UCSD-AML1 (cell line): ENCODE measurements around the gene HIC1.

ENCODE experiments used
- DNase-seq: peaks from one replicate; lab custom pipeline; 2025; ENCODE audit not compliant: unreplicated experiment; lab: John Stamatoyannopoulos, UW

Gene HIC1

GRCh38 chr17:2071455-2072281, 16.8 kb downstream of the HIC1 start:
- peak; percentile 47 for DNase-seq

DNA sequence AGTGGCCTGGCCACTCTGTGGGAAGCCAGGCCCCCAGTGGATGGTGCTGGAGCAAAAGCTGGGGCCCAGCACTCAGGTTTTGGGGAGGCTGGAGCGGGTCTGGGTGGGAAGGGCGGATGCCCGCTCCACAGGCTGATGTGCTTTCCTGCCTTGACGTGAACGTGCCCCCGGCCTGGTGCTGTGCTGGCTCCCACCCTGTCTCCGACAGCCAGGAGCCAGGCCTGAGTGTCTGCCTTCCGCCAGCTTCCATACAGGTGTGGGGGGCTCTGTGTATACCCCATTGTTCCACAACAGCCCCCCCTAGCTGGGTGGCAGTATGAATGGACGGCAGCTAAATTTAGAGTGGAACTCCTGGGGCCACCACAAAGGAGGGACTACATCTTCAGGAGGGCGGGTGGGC, 20.0 kb downstream of the HIC1 start:
- no peak for DNase-seq

- DNase-seq = no peak
Measured at GRCh38 chr17:2075336-2076086, 20.6 kb downstream of the HIC1 start.

GRCh38 chr17:2076087-2076984, 21.4 kb downstream of the HIC1 start:
- DNase-seq = no peak

- DNase-seq = no peak
Measured at GRCh38 chr17:2077040-2077439, 22.1 kb downstream of the HIC1 start.

- no peak for DNase-seq
Measured at GRCh38 chr17:2081564-2081963, 26.7 kb downstream of the HIC1 start.

DNA sequence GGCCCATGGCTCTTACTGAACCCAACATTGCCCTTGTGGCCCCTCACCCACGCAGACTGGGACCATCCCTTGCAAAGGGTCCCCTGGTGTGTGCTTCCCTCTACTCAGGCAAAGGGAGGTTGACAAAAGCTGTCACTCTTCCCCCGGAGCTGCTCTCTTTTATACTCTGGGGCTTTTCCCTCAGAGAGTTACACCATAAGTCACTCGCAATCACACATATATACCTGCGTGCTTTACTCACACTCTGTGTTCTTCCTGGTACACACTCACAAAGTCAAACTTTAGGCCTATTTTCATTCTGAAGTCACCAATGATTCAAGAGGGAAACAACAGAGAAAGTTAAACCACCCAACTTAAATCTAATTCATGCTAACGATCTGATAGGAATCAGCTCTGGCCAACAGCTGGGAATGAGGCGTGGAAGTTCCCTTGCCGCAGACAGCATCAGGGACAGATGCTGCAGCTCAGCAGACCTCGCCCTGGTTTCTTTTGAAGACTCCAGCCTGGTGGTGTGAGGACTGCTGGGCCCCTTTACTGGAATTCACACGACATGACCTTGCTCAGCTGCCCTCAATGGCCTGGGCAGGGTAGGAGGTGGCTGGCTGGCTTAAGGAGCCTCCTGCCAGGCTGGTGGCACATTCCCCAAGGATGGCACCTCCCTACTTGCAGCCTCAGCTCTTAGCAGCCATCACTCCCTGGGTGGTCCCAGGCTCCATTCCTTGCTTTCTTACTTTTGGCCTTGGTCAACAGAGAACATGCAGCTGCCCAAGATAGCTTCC, 27.3 kb downstream of the HIC1 start:
- DNase-seq = no peak

- DNase-seq = peak; percentile 50
Measured at GRCh38 chr17:2083613-2084035, 28.7 kb downstream of the HIC1 start.

DNA sequence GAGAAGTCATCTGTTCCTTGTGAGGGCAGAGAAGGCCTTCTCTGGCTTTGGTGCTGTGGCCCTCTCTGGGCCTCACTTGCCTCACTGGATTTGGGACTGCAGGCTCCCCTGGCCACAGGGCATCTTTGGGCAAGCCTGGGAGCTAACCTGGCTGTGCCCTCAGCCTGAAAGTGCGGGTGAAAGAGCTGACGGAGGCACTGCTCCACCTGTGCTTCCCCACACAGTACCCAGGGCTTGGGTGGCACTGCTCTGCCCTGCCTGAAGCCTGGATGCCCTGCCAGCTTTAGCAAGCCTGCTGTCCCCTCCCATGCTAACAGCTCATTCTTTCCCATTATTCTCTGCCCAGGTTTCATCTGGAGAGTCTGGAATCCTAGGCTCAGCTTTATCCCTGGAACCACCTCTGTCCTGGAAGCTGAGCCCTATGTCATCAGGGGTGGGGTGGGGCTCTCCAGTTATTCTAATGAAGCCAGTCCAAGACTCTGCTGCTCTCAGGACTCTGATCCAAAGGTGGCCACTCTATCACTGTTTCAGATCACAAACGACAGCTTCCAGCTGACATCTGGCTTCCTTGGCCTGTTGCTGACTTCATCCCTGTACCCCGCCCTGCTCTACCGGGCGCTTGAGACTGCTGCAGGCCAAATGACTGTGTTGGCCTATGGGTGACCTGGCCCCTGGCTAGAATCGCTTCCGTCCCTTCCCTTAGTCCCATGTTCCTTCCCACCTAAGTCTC, 29.3 kb downstream of the HIC1 start:
- no peak for DNase-seq

GRCh38 chr17:2084766-2085647, 30.1 kb downstream of the HIC1 start:
- DNase-seq = no peak

DNA sequence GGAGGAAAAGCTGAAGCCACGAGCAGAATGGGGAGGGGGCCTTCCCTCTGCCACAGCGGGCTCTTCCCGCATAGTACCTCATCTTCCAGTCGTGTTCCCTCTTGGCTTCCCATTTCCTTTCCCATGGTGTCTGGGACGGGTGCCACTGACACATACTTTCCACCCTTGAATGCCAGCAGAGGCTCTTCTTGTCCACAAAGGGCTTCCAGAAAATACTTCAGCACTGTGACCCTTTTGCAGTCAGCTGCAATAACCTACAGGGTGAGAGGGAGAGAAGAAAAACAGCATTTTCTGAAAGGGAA, 30.7 kb downstream of the HIC1 start:
- no peak for DNase-seq

GRCh38 chr17:2086306-2086705, 31.4 kb downstream of the HIC1 start:
- no peak for DNase-seq

DNA sequence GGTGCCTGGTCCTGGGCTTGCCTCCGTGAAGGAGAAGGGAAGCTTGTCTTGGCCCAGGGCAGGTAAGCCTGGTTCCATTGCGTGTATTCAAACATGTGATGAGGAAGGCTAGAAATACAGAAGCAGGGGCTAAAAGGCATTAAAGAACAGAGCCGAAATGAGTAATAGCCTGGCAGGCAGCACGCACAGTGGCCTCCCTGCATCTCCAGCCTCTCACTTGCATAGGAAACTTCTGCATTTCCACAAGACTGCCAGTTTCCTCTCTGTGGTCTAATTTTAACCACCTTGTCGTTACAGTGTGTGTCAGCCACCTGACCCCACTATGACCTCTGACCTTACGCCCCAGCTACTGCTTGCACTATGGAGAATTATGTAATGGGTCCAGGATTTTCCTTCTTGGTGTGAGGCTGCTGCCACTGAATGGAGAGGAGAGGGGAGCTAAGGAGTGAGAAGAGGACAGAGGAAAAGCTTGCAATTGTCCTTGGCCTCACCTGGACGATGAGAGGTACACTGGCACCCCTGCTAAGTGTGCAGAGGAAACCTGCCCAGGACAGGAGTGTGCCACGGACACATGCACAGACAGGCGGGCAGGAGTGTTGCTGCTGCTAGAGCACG, 32.8 kb downstream of the HIC1 start:
- peak; percentile 74 for DNase-seq

- no peak for DNase-seq
Measured at GRCh38 chr17:2089021-2089422, 34.1 kb downstream of the HIC1 start.

- no peak for DNase-seq
Measured at GRCh38 chr17:2090210-2090641, 35.3 kb downstream of the HIC1 start.

DNA sequence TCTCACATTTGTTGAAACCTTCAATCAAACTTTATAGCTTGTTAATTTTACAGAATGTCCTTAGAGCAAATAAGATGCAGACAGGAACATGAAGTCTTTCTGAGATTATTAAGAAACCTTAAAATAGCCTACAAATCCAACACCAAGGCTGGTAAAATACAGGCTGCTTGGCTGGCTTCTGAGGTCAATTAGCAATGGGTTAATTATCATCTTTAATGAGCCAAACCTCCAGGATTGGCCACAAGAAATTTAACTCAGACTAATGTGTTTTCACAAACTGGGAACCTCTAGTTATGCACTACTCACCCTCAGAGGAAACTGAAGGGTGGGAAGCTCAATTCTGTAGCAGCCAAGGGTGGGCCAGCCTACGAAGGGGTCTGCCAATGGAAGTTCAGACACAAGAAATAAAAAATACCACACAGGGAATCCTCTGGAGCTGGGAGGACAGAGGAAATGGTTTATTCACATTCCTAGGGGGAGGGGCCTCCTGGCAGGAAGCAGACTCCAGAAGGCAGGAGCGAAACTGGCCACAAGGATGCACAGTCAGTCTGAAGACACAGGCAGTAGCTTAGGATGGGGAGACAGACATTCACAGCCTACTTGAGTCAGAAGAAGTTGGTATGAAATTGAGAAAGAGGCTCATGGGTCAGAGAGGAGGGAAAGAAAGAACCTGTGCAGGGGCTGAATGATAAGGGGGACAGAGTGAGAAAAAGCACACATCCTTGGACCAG, 36.1 kb downstream of the HIC1 start:
- peak; percentile 30 for DNase-seq

DNA sequence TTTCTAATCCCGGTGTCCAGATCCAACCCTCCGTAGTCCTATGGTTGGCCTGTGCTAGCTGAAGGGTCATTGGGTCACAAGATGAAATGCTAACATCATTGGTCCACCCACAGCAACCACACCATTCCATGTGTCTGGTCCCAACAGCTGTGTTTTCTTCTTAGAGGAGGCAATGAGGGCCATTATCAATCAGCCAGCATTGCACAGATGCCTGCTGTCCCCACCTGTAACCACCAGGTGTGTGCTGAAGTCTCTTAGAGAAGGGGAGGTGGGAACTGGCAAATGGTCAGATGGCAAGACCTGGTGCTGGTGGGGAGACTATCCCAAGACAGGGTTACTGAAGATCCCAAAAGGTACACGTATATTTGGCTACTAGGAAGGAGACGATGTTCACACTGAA, 37.4 kb downstream of the HIC1 start:
- no peak for DNase-seq

GRCh38 chr17:2093349-2093748, 38.4 kb downstream of the HIC1 start:
- no peak for DNase-seq
